IMR-90 (cell line): ENCODE results near the gene ABCC4. TPM values are rescaled to one million over a fixed set of nuclear protein-coding genes. Genes with fewer than 3 reads are reported as not detected.

Source experiments
- ATAC-seq: fragments of 200-7000 bp; cut with Tn5 transposase; 2 replicates; pipeline ENCODE4 v1.9.1; 2020; ENCODE audit warnings: low read depth, mild to moderate bottlenecking, moderate library complexity
- BruUV-seq: library from RNA; stranded (reverse); fragments of 400-500 nt; replicated peaks from 2 replicates; lab custom pipeline; 2021; lab: Mats Ljungman, UMichigan
- CTCF ChIA-PET: fragments of 300-600 bp; formaldehyde crosslinking; extraction: SDS; loops from one replicate; lab custom pipeline; 2021; ENCODE audit warnings: antibody characterized with exemption; lab: Yijun Ruan, JAX
- POLR2A ChIA-PET: fragments of 300-600 bp; sonication (Branson Sonifier 250); formaldehyde crosslinking; loops from one replicate; lab custom pipeline; 2022; ENCODE audit warnings: antibody characterized with exemption; ENCODE audit not compliant: unreplicated experiment; lab: Charles Lee
- DNase-seq: peaks from one replicate; pipeline ENCODE4 v3.0.0; 2013
- H2AFZ ChIP-seq: replicated peaks from 2 replicates; pipeline ENCODE3; 2013; ENCODE audit warnings: low read length, mild to moderate bottlenecking; ENCODE audit not compliant: poor library complexity
- H2AK5ac ChIP-seq: 2 replicates; pipeline ENCODE4 v1.6.1; 2013; ENCODE audit warnings: low read depth, low read length, inconsistent platforms
- H2AK9ac ChIP-seq: replicated peaks from 2 replicates; pipeline ENCODE3; 2013; ENCODE audit warnings: mild to moderate bottlenecking, low read depth, low read length, moderate library complexity; ENCODE audit not compliant: poor library complexity
- H2BK120ac ChIP-seq: 2 replicates; pipeline ENCODE4 v1.6.1; 2013; ENCODE audit warnings: low read depth, low read length, inconsistent platforms
- H2BK15ac ChIP-seq: 3 replicates; pipeline ENCODE4 v1.6.1; 2013; ENCODE audit warnings: low read depth, low read length, inconsistent platforms
- H2BK20ac ChIP-seq: 2 replicates; pipeline ENCODE4 v1.6.1; 2013; ENCODE audit warnings: low read depth, mild to moderate bottlenecking, inconsistent platforms, low read length, moderate library complexity
- H2BK5ac ChIP-seq: 2 replicates; pipeline ENCODE4 v1.6.1; 2013; ENCODE audit warnings: mild to moderate bottlenecking, low read depth, low read length, inconsistent platforms; ENCODE audit not compliant: poor library complexity, severe bottlenecking
- H3K14ac ChIP-seq: replicated peaks from 2 replicates; pipeline ENCODE4 v1.6.1; 2013; ENCODE audit warnings: low read depth, low read length, inconsistent platforms
- H3K18ac ChIP-seq: 2 replicates; pipeline ENCODE4 v1.6.1; 2013; ENCODE audit warnings: low read depth, low read length, control low read depth
- H3K23ac ChIP-seq: 2 replicates; pipeline ENCODE4 v1.6.1; 2013; ENCODE audit warnings: low read depth, low read length, inconsistent platforms
- H3K27ac ChIP-seq: 2 replicates; pipeline ENCODE4 v1.5.1; 2013; ENCODE audit warnings: mild to moderate bottlenecking, control low read depth, low read length; ENCODE audit not compliant: insufficient read depth
- H3K27me3 ChIP-seq: 2 replicates; pipeline ENCODE4 v1.6.1; 2013; ENCODE audit warnings: low read length; ENCODE audit not compliant: control insufficient read depth, insufficient read depth
- H3K36me3 ChIP-seq: 2 replicates; pipeline ENCODE4 v1.6.1; 2013; ENCODE audit warnings: low read length, mixed read lengths; ENCODE audit not compliant: control insufficient read depth, insufficient read depth
- H3K4ac ChIP-seq: 2 replicates; pipeline ENCODE4 v1.6.1; 2013; ENCODE audit warnings: low read depth, low read length, inconsistent platforms
- H3K4me1 ChIP-seq: 2 replicates; pipeline ENCODE4 v1.6.1; 2013; ENCODE audit warnings: low read length, mixed read lengths; ENCODE audit not compliant: control insufficient read depth, insufficient read depth
- H3K4me2 ChIP-seq: 2 replicates; pipeline ENCODE4 v1.6.1; 2013; ENCODE audit warnings: low read depth, mild to moderate bottlenecking, control low read depth, low read length, moderate library complexity
- H3K4me3 ChIP-seq: 2 replicates; pipeline ENCODE4 v1.5.1; 2013; ENCODE audit warnings: low read depth, mild to moderate bottlenecking, control low read depth, low read length, moderate library complexity; ENCODE audit not compliant: insufficient read depth
- H3K56ac ChIP-seq: 2 replicates; pipeline ENCODE4 v1.6.1; 2013; ENCODE audit warnings: low read length, inconsistent platforms; ENCODE audit not compliant: insufficient read depth; ENCODE audit errors: extremely low read depth
- H3K79me1 ChIP-seq, 2 experiments: 2 replicates each; pipeline ENCODE4 v1.6.1; 2013; ENCODE audit warnings: low read length in 2 of 2, inconsistent platforms in 1 of 2, low read depth in 1 of 2
- H3K9ac ChIP-seq: 2 replicates; pipeline ENCODE4 v1.6.1; 2013; ENCODE audit warnings: low read depth, low read length, control low read depth
- H3K9me1 ChIP-seq: 2 replicates; pipeline ENCODE4 v1.6.1; 2013; ENCODE audit warnings: low read length, inconsistent platforms; ENCODE audit not compliant: insufficient read depth
- H3K9me3 ChIP-seq: 2 replicates; pipeline ENCODE4 v1.6.1; 2013; ENCODE audit warnings: low read length; ENCODE audit not compliant: control insufficient read depth, insufficient read depth
- H4K20me1 ChIP-seq: 2 replicates; pipeline ENCODE4 v1.6.1; 2013; ENCODE audit warnings: low read length, inconsistent platforms; ENCODE audit not compliant: insufficient read depth
- H4K5ac ChIP-seq: 2 replicates; pipeline ENCODE4 v1.6.1; 2013; ENCODE audit warnings: mild to moderate bottlenecking, low read depth, low read length, control low read depth
- H4K8ac ChIP-seq, 2 experiments: 2 replicates each; pipeline ENCODE4 v1.6.1; 2013; ENCODE audit warnings: low read depth in 2 of 2, low read length in 2 of 2, control low read depth in 1 of 2, inconsistent platforms in 1 of 2
- H4K91ac ChIP-seq: 2 replicates; pipeline ENCODE4 v1.6.1; 2013; ENCODE audit warnings: low read depth, low read length, inconsistent platforms; ENCODE audit not compliant: insufficient read depth
- BHLHE40 ChIP-seq: fragments of 150-350 bp; IDR thresholded peaks from 2 replicates; pipeline ENCODE4 v1.6.1; 2016; ENCODE audit warnings: mild to moderate bottlenecking, low read depth, low read length
- CEBPB ChIP-seq: IDR thresholded peaks from 2 replicates; pipeline ENCODE4 v1.6.1; 2012; ENCODE audit warnings: low read depth, low read length, improper control_type of control experiment
- CHD1 ChIP-seq: IDR thresholded peaks from 2 replicates; pipeline ENCODE4 v1.6.1; 2012; ENCODE audit warnings: low read depth, low read length, improper control_type of control experiment
- MAFK ChIP-seq: IDR thresholded peaks from 2 replicates; pipeline ENCODE4 v1.6.1; 2012; ENCODE audit warnings: low read depth, low read length, improper control_type of control experiment
- MAZ ChIP-seq: IDR thresholded peaks from 2 replicates; pipeline ENCODE4 v1.6.1; 2012; ENCODE audit warnings: low read depth, mild to moderate bottlenecking, low read length, improper control_type of control experiment, moderate library complexity, borderline replicate concordance
- MXI1 ChIP-seq: IDR thresholded peaks from 2 replicates; pipeline ENCODE4 v1.6.1; 2012; ENCODE audit warnings: low read depth, mild to moderate bottlenecking, low read length, moderate library complexity, borderline replicate concordance
- NFE2L2 ChIP-seq: fragments of 150-350 bp; IDR thresholded peaks from 2 replicates; pipeline ENCODE4 v1.6.1; 2016; ENCODE audit warnings: low read depth, mild to moderate bottlenecking, low read length
- POLR2A ChIP-seq: IDR thresholded peaks from 2 replicates; pipeline ENCODE4 v1.6.1; 2012; ENCODE audit warnings: mild to moderate bottlenecking, low read depth, low read length
- RAD21 ChIP-seq: IDR thresholded peaks from 2 replicates; pipeline ENCODE4 v1.6.1; 2012; ENCODE audit warnings: low read length, improper control_type of control experiment
- RCOR1 ChIP-seq: IDR thresholded peaks from 2 replicates; pipeline ENCODE4 v1.6.1; 2012; ENCODE audit warnings: mild to moderate bottlenecking, low read length, improper control_type of control experiment; ENCODE audit not compliant: insufficient replicate concordance
- RFX5 ChIP-seq: IDR thresholded peaks from 2 replicates; pipeline ENCODE4 v1.8.0; 2012; ENCODE audit warnings: low read depth, mild to moderate bottlenecking, low read length, moderate library complexity
- SMC3 ChIP-seq: fragments of 150-350 bp; IDR thresholded peaks from 2 replicates; pipeline ENCODE4 v1.6.1; 2016; ENCODE audit warnings: low read depth, mild to moderate bottlenecking, antibody characterized with exemption, low read length, moderate library complexity
- WGBS, 2 experiments: methylation state at CpG; one replicate each; pipeline versions ENCODE4 v1.1.5 to v1.1.7; 2013; ENCODE audit warnings: missing lambda C conversion rate in 2 of 2; ENCODE audit not compliant: insufficient read length in 1 of 2; ENCODE audit errors: extremely low coverage in 2 of 2; 5-methylcytosine and 5-hydroxymethylcytosine counted together
- dilution Hi-C: fragments of 300-500 bp; cut with HindIII; formaldehyde crosslinking; loops from one replicate; pipeline ENCODE4 v1.14.3; 2018; ENCODE audit warnings: low sequenced_read_pairs; ENCODE audit not compliant: unreplicated experiment
- in situ Hi-C: fragments of 300-500 bp; cut with MboI; formaldehyde crosslinking; loops from 3 replicates; pipeline ENCODE4 v1.14.3; 2019; ENCODE audit warnings: low sequenced_read_pairs, inconsistent platforms, mixed read lengths
- intact Hi-C: fragments of 100-400 bp; cut with micrococcal nuclease; formaldehyde crosslinking; loops from 2 replicates; pipeline ENCODE4 v1.10.0; 2022
- polyA plus RNA-seq, 3 experiments: library from polyadenylated mRNA; depleted of rRNA; stranded (reverse); fragments of >200 nt; gene quantifications; 2 replicates each; pipeline ENCODE4 v1.2.3, GENCODE V29; 2012; ENCODE audit warnings: low replicate concordance in 1 of 3
- total RNA-seq: library from RNA; depleted of rRNA; stranded (reverse); fragments of >200 nt; gene quantifications from 2 replicates; pipeline ENCODE4 v1.2.3, GENCODE V29; 2012
- TF ChIP-seq, protein P1 (sequence below): fragments of 150-350 bp; IDR thresholded peaks from 2 replicates; pipeline ENCODE4 v1.6.1; 2016; ENCODE audit warnings: low read depth, mild to moderate bottlenecking, low read length, moderate library complexity, borderline replicate concordance
- TF ChIP-seq, protein P2 (sequence below): fragments of 150-350 bp; IDR thresholded peaks from 2 replicates; pipeline ENCODE4 v1.6.1; 2017; ENCODE audit warnings: mild to moderate bottlenecking, antibody characterized with exemption, low read length, low read depth
- TF ChIP-seq, protein P3 (sequence below): conservative IDR thresholded peaks from 2 replicates; pipeline ENCODE4 v1.5.1; 2012; ENCODE audit warnings: mild to moderate bottlenecking, low read depth, low read length, improper control_type of control experiment

ABCC4 gene
- total and polyA plus RNA-seq, 2 of the 4 experiments (the other 2 are of a cell fraction): 16.6 to 41.4 TPM

GRCh38 chr13:95300625-95301182 lies 547 bp downstream of the ABCC4 start:
- Histone ChIP-seq H3K9ac (peak overlapping the region; percentile 98), H3K36me3 (peaks cover 15% of the 10 kb centered on the region), H3K14ac (peak overlapping the region; percentile 94), H3K18ac (peak overlapping the region; percentile 67), H3K4me3 (peak overlapping the region; percentile 78), H2BK5ac (peak overlapping the region; percentile 74), H2BK120ac (peak overlapping the region; percentile 85), H4K20me1 (peaks cover 25% of the 10 kb centered on the region), H3K27me3 (no peaks in the 10 kb centered on the region), H3K4ac (peak overlapping the region; percentile 95), H3K23ac (peak overlapping the region; percentile 96), H3K27ac (peak overlapping the region; percentile 96), H3K56ac (peak overlapping the region; percentile 95), H3K9me1 (peaks cover 12% of the 10 kb centered on the region), H4K91ac (peak overlapping the region; percentile 97), H3K4me1 (peaks cover 20% of the 10 kb centered on the region), H2BK15ac (peak overlapping the region; percentile 86; the same call in 2 of the 3 replicates), H4K8ac (peak overlapping the region; percentile 67 to 98), H3K9me3 (no peaks in the 10 kb centered on the region), H2AK9ac (peak overlapping the region; percentile 99), H2AFZ (peak overlapping the region; percentile 92), H3K79me1 (peaks cover 20 to 62% of the 10 kb centered on the region in 2 experiments), H2BK20ac (peak overlapping the region; percentile 90), H2AK5ac (peak overlapping the region; percentile 97), H4K5ac (peak overlapping the region; percentile 36), H3K4me2 (peak overlapping the region; percentile 85)
- intact Hi-C loops: loop anchor here (1.0 to 2.0 kb wide), 4 partner anchors 29 to 109 kb away; no protein-coding TSS in a partner anchor
- CTCF ChIA-PET: no interaction called here
- no TSS peak for BruUV-seq
- 1% methylated on average over 31 of the region's 45 CpGs; no CpG with 5 or more reads in 1 of the 2 experiments for WGBS, 2 experiments
- ATAC-seq: peak; percentile 64
- in situ Hi-C loops: no loop called here
- POLR2A ChIA-PET: interaction anchor here (0.5 kb wide), 2 partner anchors 81 to 93 kb away, joined by 3 read pairs; no protein-coding TSS in a partner anchor
- dilution Hi-C loops: no loop called here
- DNase-seq: peak; percentile 67
- TF ChIP-seq, protein P1, sequence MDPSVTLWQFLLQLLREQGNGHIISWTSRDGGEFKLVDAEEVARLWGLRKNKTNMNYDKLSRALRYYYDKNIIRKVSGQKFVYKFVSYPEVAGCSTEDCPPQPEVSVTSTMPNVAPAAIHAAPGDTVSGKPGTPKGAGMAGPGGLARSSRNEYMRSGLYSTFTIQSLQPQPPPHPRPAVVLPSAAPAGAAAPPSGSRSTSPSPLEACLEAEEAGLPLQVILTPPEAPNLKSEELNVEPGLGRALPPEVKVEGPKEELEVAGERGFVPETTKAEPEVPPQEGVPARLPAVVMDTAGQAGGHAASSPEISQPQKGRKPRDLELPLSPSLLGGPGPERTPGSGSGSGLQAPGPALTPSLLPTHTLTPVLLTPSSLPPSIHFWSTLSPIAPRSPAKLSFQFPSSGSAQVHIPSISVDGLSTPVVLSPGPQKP: no peak
- TF ChIP-seq NFE2L2 (no peak), CHD1 (no peak), MAZ (no peak), POLR2A (no peak), CEBPB (no peak), MXI1 (peak; percentile 82), RCOR1 (no peak), RAD21 (no peak; the same call in 1 of the 2 replicates), MAFK (no peak), SMC3 (no peak), BHLHE40 (no peak), RFX5 (no peak)
- TF ChIP-seq, protein P2, sequence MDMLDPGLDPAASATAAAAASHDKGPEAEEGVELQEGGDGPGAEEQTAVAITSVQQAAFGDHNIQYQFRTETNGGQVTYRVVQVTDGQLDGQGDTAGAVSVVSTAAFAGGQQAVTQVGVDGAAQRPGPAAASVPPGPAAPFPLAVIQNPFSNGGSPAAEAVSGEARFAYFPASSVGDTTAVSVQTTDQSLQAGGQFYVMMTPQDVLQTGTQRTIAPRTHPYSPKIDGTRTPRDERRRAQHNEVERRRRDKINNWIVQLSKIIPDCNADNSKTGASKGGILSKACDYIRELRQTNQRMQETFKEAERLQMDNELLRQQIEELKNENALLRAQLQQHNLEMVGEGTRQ: no peak
- TF ChIP-seq, protein P3, sequence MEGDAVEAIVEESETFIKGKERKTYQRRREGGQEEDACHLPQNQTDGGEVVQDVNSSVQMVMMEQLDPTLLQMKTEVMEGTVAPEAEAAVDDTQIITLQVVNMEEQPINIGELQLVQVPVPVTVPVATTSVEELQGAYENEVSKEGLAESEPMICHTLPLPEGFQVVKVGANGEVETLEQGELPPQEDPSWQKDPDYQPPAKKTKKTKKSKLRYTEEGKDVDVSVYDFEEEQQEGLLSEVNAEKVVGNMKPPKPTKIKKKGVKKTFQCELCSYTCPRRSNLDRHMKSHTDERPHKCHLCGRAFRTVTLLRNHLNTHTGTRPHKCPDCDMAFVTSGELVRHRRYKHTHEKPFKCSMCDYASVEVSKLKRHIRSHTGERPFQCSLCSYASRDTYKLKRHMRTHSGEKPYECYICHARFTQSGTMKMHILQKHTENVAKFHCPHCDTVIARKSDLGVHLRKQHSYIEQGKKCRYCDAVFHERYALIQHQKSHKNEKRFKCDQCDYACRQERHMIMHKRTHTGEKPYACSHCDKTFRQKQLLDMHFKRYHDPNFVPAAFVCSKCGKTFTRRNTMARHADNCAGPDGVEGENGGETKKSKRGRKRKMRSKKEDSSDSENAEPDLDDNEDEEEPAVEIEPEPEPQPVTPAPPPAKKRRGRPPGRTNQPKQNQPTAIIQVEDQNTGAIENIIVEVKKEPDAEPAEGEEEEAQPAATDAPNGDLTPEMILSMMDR: peak; percentile 30; the same call in 1 of the 2 replicates
